GM23338 (cell line): ENCODE results near the gene GRID1. TPM values are rescaled to one million over a fixed set of nuclear protein-coding genes. Genes with fewer than 3 reads are reported as not detected.

Experiments used
- ATAC-seq: fragments of 200-7000 bp; cut with Tn5 transposase; 3 replicates; pipeline ENCODE4 v1.9.1; 2020
- DNase-seq: peaks from one replicate; pipeline ENCODE4 v3.0.0-alpha.2; 2015; ENCODE audit warnings: low spot score
- H2AFZ ChIP-seq: fragments of 200-600 bp; sonication (generic); 2 replicates; pipeline ENCODE4 v1.8.0; 2016; ENCODE audit warnings: antibody characterized with exemption, mild to moderate bottlenecking, moderate library complexity
- H3F3A ChIP-seq: fragments of 200-600 bp; sonication (generic); replicated peaks from 2 replicates; pipeline ENCODE4 v1.8.0; 2017; ENCODE audit warnings: antibody characterized with exemption, mixed run types, low read depth
- H3K27ac ChIP-seq: fragments of 200-600 bp; sonication (generic); 2 replicates; pipeline ENCODE4 v1.6.1; 2016; ENCODE audit warnings: low read depth
- H3K27me3 ChIP-seq: fragments of 200-600 bp; sonication (generic); 2 replicates; pipeline ENCODE4 v1.8.0; 2016; ENCODE audit warnings: mild to moderate bottlenecking, mixed run types, moderate library complexity; ENCODE audit not compliant: insufficient read depth
- H3K36me3 ChIP-seq: fragments of 200-600 bp; sonication (generic); 2 replicates; pipeline ENCODE4 v1.8.0; 2016; ENCODE audit warnings: mild to moderate bottlenecking; ENCODE audit not compliant: insufficient read depth
- H3K4me1 ChIP-seq: fragments of 200-600 bp; sonication (generic); 2 replicates; pipeline ENCODE4 v1.8.0; 2016; ENCODE audit warnings: mild to moderate bottlenecking, moderate library complexity; ENCODE audit not compliant: insufficient read depth
- H3K4me2 ChIP-seq: fragments of 200-600 bp; sonication (generic); 2 replicates; pipeline ENCODE4 v1.7.1; 2017; ENCODE audit warnings: mixed run types
- H3K4me3 ChIP-seq: fragments of 200-600 bp; sonication (generic); 2 replicates; pipeline ENCODE4 v1.6.1; 2016; ENCODE audit warnings: mixed run types
- H3K79me2 ChIP-seq: fragments of 200-600 bp; sonication (generic); replicated peaks from 2 replicates; pipeline ENCODE4 v1.8.0; 2017; ENCODE audit warnings: mild to moderate bottlenecking; ENCODE audit not compliant: insufficient read depth
- H3K9me2 ChIP-seq: fragments of 200-600 bp; sonication (generic); 2 replicates; pipeline ENCODE4 v1.8.0; 2017; ENCODE audit not compliant: insufficient read depth
- H4K20me1 ChIP-seq: fragments of 200-600 bp; sonication (generic); replicated peaks from 2 replicates; pipeline ENCODE4 v1.8.0; 2017; ENCODE audit warnings: mild to moderate bottlenecking; ENCODE audit not compliant: insufficient read depth
- H3K27ac Mint-ChIP-seq: 2 replicates; pipeline ENCODE4 v1.8.0; 2020; ENCODE audit warnings: inconsistent platforms, mild to moderate bottlenecking, moderate library complexity, mixed read lengths
- H3K27me3 Mint-ChIP-seq: 3 replicates; pipeline ENCODE4 v1.8.0; 2022; ENCODE audit warnings: low read depth, mild to moderate bottlenecking, moderate library complexity, mixed read lengths, inconsistent platforms; ENCODE audit not compliant: insufficient read depth, poor library complexity
- H3K36me3 Mint-ChIP-seq: 3 replicates; pipeline ENCODE4 v1.8.0; 2021; ENCODE audit warnings: low read depth, mild to moderate bottlenecking, inconsistent platforms, moderate library complexity, mixed read lengths
- H3K4me1 Mint-ChIP-seq: 3 replicates; pipeline ENCODE4 v1.8.0; 2020; ENCODE audit warnings: mild to moderate bottlenecking, inconsistent platforms, mixed read lengths
- H3K4me3 Mint-ChIP-seq: 3 replicates; pipeline ENCODE4 v1.8.0; 2021; ENCODE audit warnings: moderate library complexity, mild to moderate bottlenecking, inconsistent platforms, mixed read lengths
- H3K9me3 Mint-ChIP-seq: 3 replicates; pipeline ENCODE4 v1.8.0; 2020; ENCODE audit warnings: moderate library complexity, mild to moderate bottlenecking, inconsistent platforms, mixed read lengths
- CREB1 ChIP-seq: fragments of 250-450 bp; sonication (Bioruptor Pico); IDR thresholded peaks from 2 replicates; pipeline ENCODE4 v1.5.0; 2020; ENCODE audit warnings: low read depth, mild to moderate bottlenecking, moderate library complexity
- EZH2 ChIP-seq: fragments of 200-600 bp; sonication (generic); IDR thresholded peaks from one replicate; pipeline ENCODE4 v1.8.0; 2017; ENCODE audit warnings: antibody characterized with exemption, mild to moderate bottlenecking, low read depth; ENCODE audit not compliant: unreplicated experiment
- EZH2phosphoT487 ChIP-seq: fragments of 200-600 bp; sonication (generic); IDR thresholded peaks from one replicate; pipeline ENCODE4 v1.8.1; 2018; ENCODE audit warnings: antibody characterized with exemption; ENCODE audit not compliant: unreplicated experiment
- JUNB ChIP-seq: IDR thresholded peaks from one replicate; pipeline ENCODE4 v1.6.1; 2016; ENCODE audit warnings: antibody characterized with exemption; ENCODE audit not compliant: unreplicated experiment
- NANOG ChIP-seq: IDR thresholded peaks from 2 replicates; pipeline ENCODE4 v1.6.1; 2016; ENCODE audit warnings: antibody characterized with exemption, borderline replicate concordance
- POLR2AphosphoS5 ChIP-seq: IDR thresholded peaks from 2 replicates; pipeline ENCODE4 v1.6.1; 2016; ENCODE audit warnings: antibody characterized with exemption, low read depth
- REST ChIP-seq: IDR thresholded peaks from one replicate; pipeline ENCODE4 v1.6.1; 2018; ENCODE audit warnings: antibody characterized with exemption; ENCODE audit not compliant: unreplicated experiment
- STAT1 ChIP-seq: IDR thresholded peaks from one replicate; pipeline ENCODE4 v1.6.1; 2016; ENCODE audit warnings: antibody characterized with exemption; ENCODE audit not compliant: unreplicated experiment
- ZNF114 ChIP-seq: fragments of 250-450 bp; sonication (Bioruptor Pico); IDR thresholded peaks from 2 replicates; pipeline ENCODE4 v1.5.0; 2020; ENCODE audit warnings: mild to moderate bottlenecking, moderate library complexity
- ZNF331 ChIP-seq: fragments of 250-450 bp; sonication (Bioruptor Pico); IDR thresholded peaks from 2 replicates; pipeline ENCODE4 v1.5.0; 2020; ENCODE audit warnings: low read depth, mild to moderate bottlenecking, moderate library complexity
- ZNF462 ChIP-seq: fragments of 250-450 bp; sonication (Bioruptor Pico); IDR thresholded peaks from 2 replicates; pipeline ENCODE4 v1.5.0; 2020; ENCODE audit warnings: mild to moderate bottlenecking, moderate library complexity
- polyA plus RNA-seq: library from polyadenylated mRNA; unstranded; fragments of >200 nt; fragmentation: Nextera tagmentation; extraction: Ambion mirVana; gene quantifications from 2 replicates; pipeline ENCODE4 v1.2.1, GENCODE V29; 2016
- total RNA-seq: library from RNA; depleted of rRNA; stranded (reverse); fragments of >200 nt; shearing (Covaris generic); gene quantifications from 2 replicates; pipeline ENCODE4 v1.2.3, GENCODE V29; 2014

Gene GRID1
- total and polyA plus RNA-seq, 2 experiments from 2014 or later: 0.14 to 0.15 TPM

GRCh38 chr10:85720931-85721590 lies 645.5 kb downstream of the GRID1 start (continued):
- no peak for TF ChIP-seq ZNF462 (CRISPR knock-in tag)
- no peak for TF ChIP-seq EZH2
- TF ChIP-seq EZH2phosphoT487: no peak
- no peak for TF ChIP-seq ZNF331 (CRISPR knock-in tag)
- no peak for TF ChIP-seq ZNF114 (CRISPR knock-in tag)
- no peak for TF ChIP-seq NANOG
- no peak for TF ChIP-seq POLR2AphosphoS5
- no peak for TF ChIP-seq STAT1
- no peak for TF ChIP-seq CREB1 (CRISPR knock-in tag)

GRCh38 chr10:85719408-85719807 lies 647.2 kb downstream of the GRID1 start:
- no peaks in the 10 kb centered on the region for H3K36me3 ChIP-seq

More at GRCh38 chr10:85719408-85719807, 647.2 kb downstream of the GRID1 start:
- H3K27me3 Mint-ChIP-seq: peaks cover 2% of the 10 kb centered on the region
- Histone ChIP-seq H2AFZ (no peak overlapping the region), H3K9me2 (no peaks in the 10 kb centered on the region), H3F3A (no peaks in the 10 kb centered on the region), H3K4me1 (no peaks in the 10 kb centered on the region), H4K20me1 (no peaks in the 10 kb centered on the region), H3K27me3 (no peaks in the 10 kb centered on the region), H3K79me2 (no peaks in the 10 kb centered on the region), H3K27ac (no peak overlapping the region), H3K4me3 (no peak overlapping the region), H3K4me2 (no peak overlapping the region)
- no peak overlapping the region for H3K27ac Mint-ChIP-seq
- no peak overlapping the region for H3K4me3 Mint-ChIP-seq
- H3K9me3 Mint-ChIP-seq: peaks cover 80% of the 10 kb centered on the region
- H3K36me3 Mint-ChIP-seq: peaks cover 3% of the 10 kb centered on the region; the same call in 1 of the 3 replicates
- no peaks in the 10 kb centered on the region for H3K4me1 Mint-ChIP-seq
- ATAC-seq: no peak
- TF ChIP-seq STAT1: no peak
- TF ChIP-seq POLR2AphosphoS5: no peak
- TF ChIP-seq JUNB: no peak
- no peak for TF ChIP-seq REST
- TF ChIP-seq ZNF331 (CRISPR knock-in tag): no peak
- no peak for DNase-seq
